Measurements from ENCODE around the gene RPGRIP1L. TPM values are rescaled to one million over a fixed set of nuclear protein-coding genes. Genes with fewer than 3 reads are reported as not detected.

RPGRIP1L gene
- total RNA-seq, 1 experiment from 2014 or later = 20.6 TPM

GRCh38 chr16:53631236-53632025 lies 72.2 kb downstream of the RPGRIP1L start:
- Histone ChIP-seq H3K9me3 (no peaks in the 10 kb centered on the region), H3K27me3 (no peaks in the 10 kb centered on the region), H3K36me3 (peaks cover 40% of the 10 kb centered on the region), H3K4me3 (no peak overlapping the region)
- no peak for DNase-seq

DNA sequence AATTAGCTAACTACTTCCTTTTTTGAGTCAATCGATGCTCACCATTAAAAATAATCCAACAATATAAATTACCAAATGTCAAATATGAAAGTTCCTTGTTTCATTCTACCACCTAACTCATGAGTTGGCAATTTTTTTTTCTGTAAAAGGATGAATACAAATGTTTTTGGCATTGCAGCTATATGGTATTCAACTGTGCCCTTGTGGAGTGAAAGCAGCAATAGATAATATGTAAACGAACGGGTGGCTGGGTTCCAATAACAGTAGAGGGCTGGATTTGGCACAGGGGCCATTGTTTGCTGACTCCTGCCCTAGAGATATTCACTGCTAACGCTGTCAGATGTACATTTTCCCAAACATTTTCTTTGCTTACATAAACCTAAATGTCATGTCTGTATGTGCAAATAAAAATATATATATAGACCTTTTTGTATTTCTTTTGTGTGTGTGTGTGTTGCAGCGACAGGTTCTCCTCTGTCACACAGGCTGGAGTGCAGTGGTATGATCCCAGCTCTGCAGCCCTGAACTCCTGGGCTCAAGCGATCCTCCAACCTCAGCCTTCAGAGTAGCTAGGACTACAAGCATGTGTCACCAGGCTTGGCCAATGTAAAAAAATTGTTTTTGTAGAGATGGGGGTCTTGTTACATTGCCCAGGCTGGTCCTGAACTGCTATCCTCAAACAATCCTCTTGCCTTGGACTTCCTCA lies 73.9 kb downstream of the RPGRIP1L start:
- Histone ChIP-seq H3K36me3 (peaks cover 24% of the 10 kb centered on the region), H3K27me3 (no peaks in the 10 kb centered on the region), H3K4me3 (no peak overlapping the region), H3K9me3 (no peaks in the 10 kb centered on the region)
- DNase-seq = no peak

DNA sequence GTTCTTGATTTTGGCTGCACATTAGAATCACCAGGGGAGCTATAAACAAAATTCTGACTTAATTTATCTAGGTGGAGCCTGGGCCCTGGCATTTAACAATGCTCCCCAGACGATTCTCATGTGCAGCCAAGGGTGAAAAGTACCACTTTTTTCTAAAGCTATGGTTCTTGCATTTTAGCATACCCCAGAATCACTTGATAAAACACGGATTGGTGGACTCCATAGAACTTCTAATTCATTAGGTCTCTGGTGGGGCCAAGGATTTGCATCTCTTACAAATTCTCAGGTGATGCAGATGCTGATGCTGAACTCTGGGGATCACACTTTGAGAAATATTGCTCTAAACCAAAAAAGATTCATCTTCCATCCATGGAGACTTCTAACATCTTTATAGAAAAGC lies 74.5 kb downstream of the RPGRIP1L start:
- no peak for DNase-seq
- H3K27me3 ChIP-seq = no peaks in the 10 kb centered on the region
- no peak overlapping the region for H3K4me3 ChIP-seq
- no peaks in the 10 kb centered on the region for H3K9me3 ChIP-seq
- peaks cover 18% of the 10 kb centered on the region; the same call in 1 of the 2 replicates for H3K36me3 ChIP-seq

DNA sequence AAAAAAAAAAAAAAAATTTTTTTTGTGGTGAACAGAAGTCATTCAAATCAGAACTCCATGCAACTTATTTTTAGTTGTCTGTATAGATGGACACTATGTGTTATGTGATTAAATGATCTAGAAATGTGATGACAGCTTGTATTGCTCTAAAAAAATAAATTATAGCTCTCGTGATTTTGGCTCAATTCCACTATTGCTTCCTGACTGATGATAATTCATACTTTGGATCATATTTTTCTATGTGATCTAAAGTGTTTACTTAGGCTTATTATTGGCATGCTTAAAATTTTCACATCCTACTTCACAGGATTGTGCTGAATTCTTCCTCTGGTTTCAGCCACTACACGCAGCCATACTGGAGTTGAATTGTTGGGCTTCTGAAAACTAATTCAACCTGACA lies 76.8 kb downstream of the RPGRIP1L start:
- no peak overlapping the region for H3K4me3 ChIP-seq
- DNase-seq = no peak
- H3K27me3 ChIP-seq = no peaks in the 10 kb centered on the region
- H3K9me3 ChIP-seq = no peaks in the 10 kb centered on the region
- H3K36me3 ChIP-seq = peaks cover 11% of the 10 kb centered on the region; the same call in 1 of the 2 replicates

DNA sequence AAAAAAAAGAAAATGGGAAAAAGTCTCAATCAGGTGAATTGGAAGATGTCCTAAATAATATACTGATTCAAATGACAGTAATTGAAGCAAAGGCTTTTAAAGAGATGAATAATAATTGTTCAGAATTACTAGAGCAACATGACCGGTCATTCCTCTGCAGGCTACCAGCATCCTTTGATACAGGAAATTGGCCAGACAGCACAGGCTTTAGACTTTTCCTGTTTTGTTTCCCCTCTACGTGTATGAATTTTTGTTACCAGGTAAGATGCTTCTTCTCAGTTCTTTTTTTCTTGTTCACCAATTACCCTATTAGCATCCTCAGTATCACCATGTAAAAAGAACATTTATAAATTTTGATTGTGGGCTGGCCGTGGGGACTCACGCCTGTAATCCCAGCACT lies 77.5 kb downstream of the RPGRIP1L start:
- no peak for DNase-seq

GRCh38 chr16:53625221-53625620 lies 78.4 kb downstream of the RPGRIP1L start:
- DNase-seq = no peak
- no peaks in the 10 kb centered on the region for H3K27me3 ChIP-seq
- no peak overlapping the region for H3K4me3 ChIP-seq
- H3K9me3 ChIP-seq = no peaks in the 10 kb centered on the region
- H3K36me3 ChIP-seq = peaks cover 5% of the 10 kb centered on the region; the same call in 1 of the 2 replicates

More for the DNA sequence above, 77.5 kb downstream of the RPGRIP1L start:
- peaks cover 7% of the 10 kb centered on the region; the same call in 1 of the 2 replicates for H3K36me3 ChIP-seq
- no peaks in the 10 kb centered on the region for H3K27me3 ChIP-seq
- H3K4me3 ChIP-seq = no peak overlapping the region
- H3K9me3 ChIP-seq = no peaks in the 10 kb centered on the region

DNA sequence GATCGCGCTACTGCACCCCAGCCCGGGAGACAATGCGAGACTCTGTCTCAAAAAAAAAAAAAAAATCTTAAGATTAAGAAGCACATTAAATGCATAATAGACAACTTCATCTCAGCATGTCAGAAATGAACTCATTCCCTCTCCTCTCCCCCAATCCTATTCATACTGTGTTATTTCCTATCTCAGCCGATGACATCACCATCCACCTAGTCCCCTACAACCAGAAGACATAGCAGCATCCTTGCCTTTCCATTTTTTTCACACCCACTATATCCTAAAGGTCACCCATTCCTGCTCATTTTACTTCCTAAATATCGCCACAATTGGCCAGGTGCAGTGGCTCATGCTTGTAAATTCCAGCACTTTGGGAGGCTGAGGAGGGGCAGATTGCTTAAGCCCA lies 81.3 kb downstream of the RPGRIP1L start:
- no peaks in the 10 kb centered on the region for H3K27me3 ChIP-seq
- no peak for DNase-seq
- no peak overlapping the region for H3K4me3 ChIP-seq
- no peaks in the 10 kb centered on the region for H3K9me3 ChIP-seq
- H3K36me3 ChIP-seq = peaks cover 11% of the 10 kb centered on the region

GRCh38 chr16:53620476-53620875 lies 83.2 kb downstream of the RPGRIP1L start:
- Histone ChIP-seq H3K36me3 (peaks cover 9% of the 10 kb centered on the region), H3K27me3 (no peaks in the 10 kb centered on the region), H3K4me3 (no peak overlapping the region), H3K9me3 (no peaks in the 10 kb centered on the region)
- no peak for DNase-seq

DNA sequence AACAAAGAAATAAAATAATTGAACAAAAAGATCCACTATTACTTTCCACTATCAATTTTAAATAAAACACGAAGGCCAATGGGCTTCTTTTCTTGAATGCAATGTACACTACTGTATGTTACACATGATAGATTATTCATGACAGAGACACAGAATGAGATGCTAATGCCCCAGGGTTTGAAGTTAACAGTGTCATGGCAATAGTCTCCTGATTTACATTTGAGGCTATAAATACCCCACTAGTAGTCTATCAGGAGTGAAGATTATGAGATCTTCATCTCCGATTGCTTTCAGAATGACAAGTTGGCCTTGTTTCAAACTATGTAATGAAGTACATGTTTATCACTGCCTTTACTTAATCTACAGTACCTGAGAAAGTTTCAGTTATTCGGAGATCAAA lies 84.4 kb downstream of the RPGRIP1L start:
- H3K4me3 ChIP-seq = no peak overlapping the region
- peaks cover 9% of the 10 kb centered on the region for H3K36me3 ChIP-seq
- no peaks in the 10 kb centered on the region for H3K27me3 ChIP-seq
- H3K9me3 ChIP-seq = no peaks in the 10 kb centered on the region
- no peak for DNase-seq

DNA sequence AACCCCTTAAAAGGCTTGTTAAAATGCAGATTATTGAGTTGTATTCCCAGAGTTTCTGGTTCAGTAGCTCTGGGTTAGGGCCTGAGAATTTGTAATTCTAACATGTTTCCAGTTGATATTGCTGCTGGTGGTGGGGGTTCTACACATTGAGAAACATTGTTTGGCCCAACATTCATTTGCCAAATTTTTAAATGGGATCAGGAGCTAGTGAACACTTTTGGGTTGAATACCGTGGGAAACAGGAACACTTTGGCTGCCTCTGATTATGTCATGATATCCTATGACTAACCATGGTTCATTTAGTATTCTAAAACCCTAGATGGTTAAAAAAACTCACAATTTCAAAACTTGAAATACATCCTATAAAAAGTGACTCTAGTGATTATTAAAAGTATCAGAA lies 89.3 kb downstream of the RPGRIP1L start:
- H3K4me3 ChIP-seq = no peak overlapping the region
- no peak for DNase-seq
- H3K9me3 ChIP-seq = no peaks in the 10 kb centered on the region
- H3K27me3 ChIP-seq = no peaks in the 10 kb centered on the region
- peaks cover 11% of the 10 kb centered on the region for H3K36me3 ChIP-seq

- H3K36me3 ChIP-seq = peaks cover 7% of the 10 kb centered on the region
- no peak for DNase-seq
- H3K9me3 ChIP-seq = no peaks in the 10 kb centered on the region
- H3K27me3 ChIP-seq = no peaks in the 10 kb centered on the region
- H3K4me3 ChIP-seq = no peak overlapping the region
Observed at GRCh38 chr16:53612003-53612402, 91.7 kb downstream of the RPGRIP1L start.

DNA sequence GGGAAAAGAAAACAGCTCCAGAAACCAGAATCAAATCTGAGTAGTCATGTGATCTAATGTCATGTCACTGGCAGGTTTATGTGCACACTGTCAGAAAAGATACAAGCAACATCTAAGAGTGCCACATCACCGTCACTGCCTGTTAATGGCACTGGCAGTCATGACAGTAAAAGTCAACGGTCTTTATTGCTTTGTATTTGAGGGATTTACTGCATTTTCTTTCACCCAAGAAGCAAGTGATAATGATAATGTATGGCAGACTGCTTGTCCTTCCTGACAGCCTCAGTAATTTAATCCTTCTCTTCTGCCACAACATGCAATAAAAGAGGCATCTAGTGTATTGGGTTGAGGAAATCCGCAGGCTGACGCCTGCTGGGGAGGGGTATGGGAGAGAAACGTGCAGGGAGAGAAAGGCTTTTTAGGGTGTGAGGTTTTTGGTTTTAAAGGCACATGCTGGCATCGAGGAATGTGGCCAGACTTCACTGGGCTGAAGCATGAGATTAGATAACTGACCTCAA lies 92.4 kb downstream of the RPGRIP1L start:
- no peaks in the 10 kb centered on the region for H3K9me3 ChIP-seq
- peaks cover 8% of the 10 kb centered on the region for H3K36me3 ChIP-seq
- H3K4me3 ChIP-seq = no peak overlapping the region

GRCh38 chr16:53609536-53609935 lies 94.1 kb downstream of the RPGRIP1L start:
- no peaks in the 10 kb centered on the region for H3K27me3 ChIP-seq
- H3K4me3 ChIP-seq = no peak overlapping the region
- no peaks in the 10 kb centered on the region for H3K9me3 ChIP-seq
- DNase-seq = no peak
- H3K36me3 ChIP-seq = peaks cover 13% of the 10 kb centered on the region

More for the DNA sequence above, 92.4 kb downstream of the RPGRIP1L start:
- no peaks in the 10 kb centered on the region for H3K27me3 ChIP-seq
- no peak for DNase-seq

GRCh38 chr16:53608094-53608493 lies 95.6 kb downstream of the RPGRIP1L start:
- H3K4me3 ChIP-seq = no peak overlapping the region
- no peak for DNase-seq
- H3K9me3 ChIP-seq = no peaks in the 10 kb centered on the region

GRCh38 chr16:53605831-53606400 lies 97.7 kb downstream of the RPGRIP1L start:
- no peak for DNase-seq
- H3K36me3 ChIP-seq = peaks cover 20% of the 10 kb centered on the region

More at GRCh38 chr16:53608094-53608493, 95.6 kb downstream of the RPGRIP1L start:
- no peaks in the 10 kb centered on the region for H3K27me3 ChIP-seq
- H3K36me3 ChIP-seq = peaks cover 22% of the 10 kb centered on the region

DNA sequence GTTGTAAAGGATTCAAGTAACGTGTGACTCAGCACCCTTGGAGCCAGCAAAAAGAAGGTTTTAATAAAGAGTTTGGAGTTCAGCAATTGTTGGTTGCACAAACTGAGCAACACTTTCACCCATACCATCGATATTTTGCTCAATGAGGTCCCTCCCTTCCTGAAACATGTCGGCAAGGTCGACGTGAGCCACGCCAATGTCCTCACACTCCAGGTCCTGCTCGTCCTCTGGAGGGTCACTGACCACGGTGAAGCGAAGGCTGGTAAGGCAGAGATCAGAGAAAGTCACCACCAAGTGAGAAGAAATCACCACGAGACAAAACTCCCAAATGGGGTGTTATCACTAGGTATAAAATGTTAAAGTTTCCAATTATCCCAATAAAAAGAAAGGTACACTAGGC lies 98.3 kb downstream of the RPGRIP1L start:
- Histone ChIP-seq H3K9me3 (no peaks in the 10 kb centered on the region), H3K4me3 (no peak overlapping the region), H3K27me3 (no peaks in the 10 kb centered on the region), H3K36me3 (peaks cover 20% of the 10 kb centered on the region)
- DNase-seq = no peak

More at GRCh38 chr16:53605831-53606400, 97.7 kb downstream of the RPGRIP1L start:
- Histone ChIP-seq H3K4me3 (no peak overlapping the region), H3K9me3 (no peaks in the 10 kb centered on the region), H3K27me3 (no peaks in the 10 kb centered on the region)

DNA sequence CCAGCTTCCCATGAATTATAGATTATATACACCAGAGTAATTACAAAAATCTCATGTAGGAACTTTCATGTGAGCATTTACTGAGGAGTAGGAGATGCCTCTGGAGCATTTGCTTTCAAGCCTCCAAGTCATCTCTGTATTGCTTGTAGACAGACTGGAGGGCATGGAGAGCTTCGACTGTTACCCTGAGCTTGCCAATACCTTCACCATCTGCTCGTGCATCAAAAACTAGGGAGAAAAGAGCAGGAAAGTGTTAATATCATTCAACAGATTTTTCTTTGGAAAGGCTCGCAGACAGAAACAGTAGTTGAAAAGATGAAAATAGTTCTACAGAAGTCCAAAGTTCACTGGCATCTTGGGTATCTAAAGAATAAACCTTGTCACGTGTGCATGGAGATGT lies 101.7 kb downstream of the RPGRIP1L start:
- no peaks in the 10 kb centered on the region for H3K27me3 ChIP-seq
- H3K9me3 ChIP-seq = no peaks in the 10 kb centered on the region
- DNase-seq = no peak
- H3K4me3 ChIP-seq = no peak overlapping the region
- H3K36me3 ChIP-seq = peaks cover 43% of the 10 kb centered on the region

Measured in MG63 (cell line).